AG04450 (cell line): ENCODE measurements around the gene DBX1. TPM values are rescaled to one million over a fixed set of nuclear protein-coding genes. Genes with fewer than 3 reads are reported as not detected.

Source experiments
- CTCF ChIA-PET: fragments of 300-600, 350-600 bp; formaldehyde crosslinking; extraction: SDS; loops from one replicate; lab custom pipeline; 2022; ENCODE audit warnings: antibody characterized with exemption, inconsistent platforms; lab: Charles Lee
- POLR2A ChIA-PET: fragments of 350-600 bp; formaldehyde crosslinking; extraction: SDS; loops from one replicate; lab custom pipeline; 2021; ENCODE audit warnings: antibody characterized with exemption, inconsistent platforms; lab: Yijun Ruan, JAX
- DNase-seq: peaks from one replicate; pipeline ENCODE4 v3.0.0-alpha.2; 2011; ENCODE audit warnings: low read depth, low spot score
- H3K27ac ChIP-seq: one replicate; pipeline ENCODE4 v1.5.1; 2012; ENCODE audit warnings: low read depth, low read length, control low read depth
- H3K27me3 ChIP-seq: one replicate; pipeline ENCODE4 v1.6.0; 2012; ENCODE audit warnings: low read length; ENCODE audit not compliant: control insufficient read depth, insufficient read depth
- H3K4me3 ChIP-seq: 2 replicates; pipeline ENCODE4 v1.5.1; 2011; ENCODE audit warnings: mild to moderate bottlenecking, low read depth, low read length, control low read depth
- H3K9me3 ChIP-seq: 2 replicates; pipeline ENCODE4 v1.5.1; 2012; ENCODE audit warnings: low read length; ENCODE audit not compliant: control insufficient read depth, insufficient read depth
- CTCF ChIP-seq: IDR thresholded peaks from 2 replicates; pipeline ENCODE4 v1.5.1; 2011; ENCODE audit warnings: low read depth, low read length, control low read depth, inconsistent platforms
- polyA plus RNA-seq: library from polyadenylated mRNA; depleted of rRNA; stranded (reverse); fragments of >200 nt; gene quantifications from 2 replicates; pipeline ENCODE4 v1.2.3, GENCODE V29; 2011

The DBX1 gene
- polyA plus RNA-seq, 1 experiment, result not detected

DNA sequence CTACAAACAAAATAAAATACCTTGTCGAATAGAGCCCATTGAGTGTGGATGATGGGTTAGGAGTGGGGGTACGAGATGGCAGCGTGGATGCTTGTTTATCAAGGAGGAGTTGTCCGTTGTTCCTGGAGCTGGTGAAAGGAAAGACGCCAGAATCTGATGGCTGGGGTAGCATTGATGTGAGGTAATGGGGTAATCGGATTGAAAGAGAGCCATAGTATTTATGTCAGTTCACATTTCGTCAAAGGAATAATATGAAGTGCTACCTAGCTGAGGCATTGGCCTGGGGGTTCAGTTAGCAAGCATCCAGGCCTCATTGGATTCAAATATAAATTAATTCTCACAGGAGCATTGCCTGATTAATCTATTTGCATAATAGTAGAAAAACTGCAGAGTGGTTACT lies 16.9 kb upstream of the DBX1 start:
- ChIA-PET POLR2A (no interaction called here), CTCF (interaction anchor here (0.7 kb wide), 1 partner anchor 48 kb away, joined by 4 read pairs; no protein-coding TSS in a partner anchor)
- Histone ChIP-seq H3K4me3 (no peak overlapping the region), H3K9me3 (peaks cover 2% of the 10 kb centered on the region; the same call in 1 of the 2 replicates), H3K27ac (no peak overlapping the region), H3K27me3 (peaks cover 3% of the 10 kb centered on the region)
- no peak for TF ChIP-seq CTCF
- no peak for DNase-seq

GRCh38 chr11:20172721-20173447 lies 12.6 kb upstream of the DBX1 start:
- CTCF ChIA-PET, result no interaction called here
- no peak for TF ChIP-seq CTCF
- DNase-seq, result no peak
- H3K4me3 ChIP-seq, result no peak overlapping the region
- H3K27me3 ChIP-seq, result peaks cover 5% of the 10 kb centered on the region
- no peak overlapping the region for H3K27ac ChIP-seq
- POLR2A ChIA-PET, result no interaction called here
- no peaks in the 10 kb centered on the region for H3K9me3 ChIP-seq

- ChIA-PET CTCF (interaction anchor here (1.3 to 1.5 kb wide), 3 partner anchors 31 to 446 kb away, joined by 3 to 4 read pairs (median 4); no protein-coding TSS in a partner anchor), POLR2A (interaction anchor here (0.6 kb wide), 1 partner anchor 175 kb away, joined by 5 read pairs; no protein-coding TSS in a partner anchor)
- H3K27ac ChIP-seq, result no peak overlapping the region
- DNase-seq, result no peak
- H3K9me3 ChIP-seq, result peaks cover 5% of the 10 kb centered on the region
- peaks cover 77% of the 10 kb centered on the region for H3K27me3 ChIP-seq
- TF ChIP-seq CTCF, result no peak
- H3K4me3 ChIP-seq, result no peak overlapping the region
These were observed 3.7 kb upstream of the DBX1 start for GRCh38 chr11:20163783-20164481.

- DNase-seq, result no peak
- ChIA-PET CTCF (interaction anchor here (1.3 to 1.5 kb wide), 2 partner anchors 31 to 191 kb away, joined by 4 read pairs; no protein-coding TSS in a partner anchor), POLR2A (interaction anchor here (0.7 kb wide), 1 partner anchor 483 kb away, joined by 4 read pairs; no protein-coding TSS in a partner anchor)
- no peak overlapping the region for H3K27ac ChIP-seq
- peaks cover 11% of the 10 kb centered on the region for H3K9me3 ChIP-seq
- peaks cover 84% of the 10 kb centered on the region for H3K27me3 ChIP-seq
- no peak for TF ChIP-seq CTCF
- peak overlapping the region; percentile 31 for H3K4me3 ChIP-seq
These were observed 2.8 kb upstream of the DBX1 start for GRCh38 chr11:20162824-20163782.
